ENCODE results near the gene PLD4.

The PLD4 gene

GRCh38 chr14:104981699-104982541, 57.2 kb downstream of the PLD4 start:
- Histone ChIP-seq H3K9me2 (replicated peaks; ENCODE audit: control insufficient read depth, low read length) (no peaks in the 10 kb centered on the region), H3K9me3 (ENCODE audit: control insufficient read depth, insufficient read depth, low read length) (no peaks in the 10 kb centered on the region), H3K36me3 (ENCODE audit: control insufficient read depth, low read length) (no peaks in the 10 kb centered on the region), H3K27ac (ENCODE audit: low read depth, low read length) (no peak overlapping the region), H3K4me3 (ENCODE audit: low read length) (no peak overlapping the region), H3K4me1 (ENCODE audit: control insufficient read depth, low read length) (peaks cover 21% of the 10 kb centered on the region), H3F3A (ENCODE audit: control insufficient read depth, insufficient read depth) (no peaks in the 10 kb centered on the region), H3K27me3 (ENCODE audit: control insufficient read depth, low read length) (peaks cover 39% of the 10 kb centered on the region), H3K79me2 (ENCODE audit: control insufficient read depth, low read length) (no peaks in the 10 kb centered on the region), H4K20me1 (ENCODE audit: control insufficient read depth, insufficient read depth, low read depth, low read length) (no peaks in the 10 kb centered on the region), H3K4me2 (ENCODE audit: low read length) (no peak overlapping the region)
- no peak for TF ChIP-seq CTCF (IDR thresholded peaks at IDR 0.05; ENCODE audit: low read depth, low read length, poor library complexity, severe bottlenecking)

- no peak overlapping the region for H3K4me3 ChIP-seq (ENCODE audit: low read length)
- H3K36me3 ChIP-seq (ENCODE audit: control insufficient read depth, low read length), result no peaks in the 10 kb centered on the region
- no peaks in the 10 kb centered on the region for H3F3A ChIP-seq (ENCODE audit: control insufficient read depth, insufficient read depth)
- TF ChIP-seq EZH2phosphoT487 (IDR thresholded peaks at IDR 0.05; ENCODE audit: borderline replicate concordance, low read length) (no peak), CTCF (IDR thresholded peaks at IDR 0.05; ENCODE audit: low read depth, low read length, poor library complexity, severe bottlenecking) (no peak)
- H4K20me1 ChIP-seq (ENCODE audit: control insufficient read depth, insufficient read depth, low read depth, low read length), result no peaks in the 10 kb centered on the region
- H3K4me2 ChIP-seq (ENCODE audit: low read length), result no peak overlapping the region
- no peaks in the 10 kb centered on the region for H3K79me2 ChIP-seq (ENCODE audit: control insufficient read depth, low read length)
- no peaks in the 10 kb centered on the region for H3K9me2 ChIP-seq (replicated peaks; ENCODE audit: control insufficient read depth, low read length)
- no peak overlapping the region for H3K27ac ChIP-seq (ENCODE audit: low read depth, low read length)
- H3K9me3 ChIP-seq (ENCODE audit: control insufficient read depth, insufficient read depth, low read length), result no peaks in the 10 kb centered on the region
- H3K27me3 ChIP-seq (ENCODE audit: control insufficient read depth, low read length), result peaks cover 32% of the 10 kb centered on the region
- H3K4me1 ChIP-seq (ENCODE audit: control insufficient read depth, low read length), result peaks cover 22% of the 10 kb centered on the region
These were observed 58.0 kb downstream of the PLD4 start for GRCh38 chr14:104982548-104983230.
